Measurements from ENCODE around the gene GADL1. TPM values are rescaled to one million over a fixed set of nuclear protein-coding genes. Genes with fewer than 3 reads are reported as not detected.
A peak's percentile ranks its signal among the peaks of the same experiment; 100 is the strongest.

The GADL1 gene
- total and polyA plus RNA-seq, 12 donors, result 0.06 to 0.55 (median 0.13) TPM; not detected in 3

- Histone ChIP-seq H3K4me1 (replicated peaks in 1 of 2) (no peaks in the 10 kb centered on the region), H3K36me3 (replicated peaks in 1 of 2) (no peaks in the 10 kb centered on the region), H3K27me3 (no peaks in the 10 kb centered on the region), H3K9me3 (replicated peaks in 1 of 3) (no peaks in the 10 kb centered on the region), H3K27ac (no peak overlapping the region), H3K4me3 (no peak overlapping the region)
- DNase-seq, result no peak
- 84 to 94% (median 90%) methylated on average over 7 of the region's 7 CpGs for WGBS, 4 donors
- intact Hi-C loops (cut with DNase I), result no loop called here
- no peak for TF ChIP-seq CTCF (IDR thresholded peaks at IDR 0.05)
- no peak for TF ChIP-seq POLR2A (IDR thresholded peaks at IDR 0.05)
Observed at GRCh38 chr3:30924763-30925162, 30.3 kb upstream of the GADL1 start.

GRCh38 chr3:30919564-30919963 lies 25.1 kb upstream of the GADL1 start:
- no peak for DNase-seq
- intact Hi-C loops (cut with DNase I), result no loop called here
- no peaks in the 10 kb centered on the region for H3K9me3 ChIP-seq (replicated peaks in 1 of 3)
- no peak for TF ChIP-seq POLR2A (IDR thresholded peaks at IDR 0.05)
- no peaks in the 10 kb centered on the region for H3K36me3 ChIP-seq (replicated peaks in 1 of 2)
- H3K27me3 ChIP-seq, result no peaks in the 10 kb centered on the region
- no peaks in the 10 kb centered on the region for H3K4me1 ChIP-seq (replicated peaks in 1 of 2)
- WGBS, 4 donors, result 89 to 97% (median 92%) methylated on average over 6 of the region's 6 CpGs
- no peak overlapping the region for H3K27ac ChIP-seq
- H3K4me3 ChIP-seq, result no peak overlapping the region

DNA sequence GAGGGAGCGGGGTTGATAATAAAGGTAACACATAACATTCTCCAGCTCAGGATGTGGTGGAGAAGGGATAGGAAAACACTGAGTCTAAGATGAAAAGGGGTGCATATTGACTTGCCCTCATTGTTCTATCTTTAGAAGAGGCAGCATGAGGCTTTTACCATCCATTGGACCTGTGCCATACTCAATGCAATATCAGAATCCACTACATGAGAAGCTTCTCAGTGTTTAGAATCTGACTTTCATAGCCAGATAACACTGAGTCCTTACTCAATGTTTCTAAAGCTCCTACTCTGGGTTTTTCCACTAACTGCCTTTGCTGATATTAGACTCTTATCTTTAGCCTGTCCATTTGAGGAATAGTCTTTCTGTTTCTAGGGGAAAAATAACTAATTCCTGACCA lies 24.3 kb upstream of the GADL1 start:
- Histone ChIP-seq H3K4me3 (no peak overlapping the region), H3K27me3 (no peaks in the 10 kb centered on the region), H3K4me1 (replicated peaks in 1 of 2) (no peaks in the 10 kb centered on the region), H3K36me3 (replicated peaks in 1 of 2) (no peaks in the 10 kb centered on the region), H3K27ac (no peak overlapping the region), H3K9me3 (replicated peaks in 1 of 3) (no peaks in the 10 kb centered on the region)
- no peak for DNase-seq
- intact Hi-C loops (cut with DNase I), result no loop called here
- 87 to 100% (median 90%) methylated on average over 1 of the region's 1 CpG for WGBS, 4 donors
- TF ChIP-seq CTCF (IDR thresholded peaks at IDR 0.05) (no peak), POLR2A (IDR thresholded peaks at IDR 0.05) (no peak)

DNA sequence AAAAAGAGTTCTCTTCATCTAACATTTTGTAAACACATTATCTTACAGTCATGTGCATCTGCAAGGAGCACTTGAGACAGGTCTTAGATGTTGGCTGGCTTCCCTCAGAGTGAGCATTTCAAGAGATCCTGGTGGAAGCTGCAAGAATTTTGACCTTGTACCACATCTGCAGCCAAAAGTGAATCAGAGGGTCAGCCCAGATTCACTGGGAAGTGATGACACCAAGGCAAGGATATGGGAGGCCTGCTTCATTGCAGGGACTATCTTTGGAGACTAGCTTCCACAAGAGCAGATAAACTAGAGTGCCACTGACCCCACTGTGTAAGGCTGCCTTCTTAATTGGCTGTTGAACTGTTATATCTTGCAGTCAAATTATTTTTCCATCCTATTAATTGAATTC lies 21.3 kb upstream of the GADL1 start:
- no peak for TF ChIP-seq POLR2A (IDR thresholded peaks at IDR 0.05)
- TF ChIP-seq CTCF (IDR thresholded peaks at IDR 0.05), result no peak
- no peak overlapping the region for H3K27ac ChIP-seq
- no peaks in the 10 kb centered on the region for H3K9me3 ChIP-seq (replicated peaks in 1 of 3)
- intact Hi-C loops (cut with DNase I), result no loop called here
- H3K4me1 ChIP-seq (replicated peaks in 1 of 2), result no peaks in the 10 kb centered on the region
- no peaks in the 10 kb centered on the region for H3K36me3 ChIP-seq (replicated peaks in 1 of 2)
- peak in 2 of 7 donors; percentile 2 to 20 for DNase-seq
- no peaks in the 10 kb centered on the region for H3K27me3 ChIP-seq
- no peak overlapping the region for H3K4me3 ChIP-seq

- DNase-seq, result no peak
- no peaks in the 10 kb centered on the region for H3K4me1 ChIP-seq (replicated peaks in 1 of 2)
- H3K27ac ChIP-seq, result no peak overlapping the region
- intact Hi-C loops (cut with DNase I), result no loop called here
- WGBS, 4 donors, result 77 to 85% (median 84%) methylated on average over 4 of the region's 4 CpGs
- no peak overlapping the region for H3K4me3 ChIP-seq
- no peaks in the 10 kb centered on the region for H3K36me3 ChIP-seq (replicated peaks in 1 of 2)
- no peaks in the 10 kb centered on the region for H3K9me3 ChIP-seq (replicated peaks in 1 of 3)
- no peak for TF ChIP-seq POLR2A (IDR thresholded peaks at IDR 0.05)
- no peak for TF ChIP-seq CTCF (IDR thresholded peaks at IDR 0.05)
- no peaks in the 10 kb centered on the region for H3K27me3 ChIP-seq
Observed at GRCh38 chr3:30914696-30915095, 20.2 kb upstream of the GADL1 start.

All from adrenal gland (tissue), 12 donors.